K562 (cell line): ENCODE measurements around the gene MMD2. TPM values are rescaled to one million over a fixed set of nuclear protein-coding genes. Genes with fewer than 3 reads are reported as not detected.

Experiments
- ARID1B ChIP-seq: fragments of 450-650 bp; IDR thresholded peaks from 2 replicates; pipeline ENCODE4 v1.6.1; 2016; ENCODE audit warnings: antibody characterized with exemption, mild to moderate bottlenecking, inconsistent platforms
- CCAR2 ChIP-seq: fragments of 200-400 bp; formaldehyde crosslinking; IDR thresholded peaks from 2 replicates; pipeline ENCODE4 v1.6.1; 2017; ENCODE audit warnings: mild to moderate bottlenecking, low read depth, low read length
- E2F3 ChIP-seq: fragments of 250-450 bp; sonication (Bioruptor Pico); IDR thresholded peaks from 2 replicates; pipeline ENCODE4 v1.4.0; 2020; ENCODE audit warnings: mild to moderate bottlenecking
- GATAD2B ChIP-seq: fragments of 450-650 bp; IDR thresholded peaks from 2 replicates; pipeline ENCODE4 v1.6.1; 2017; ENCODE audit warnings: mild to moderate bottlenecking, borderline replicate concordance
- MBD2 ChIP-seq: sonication (generic); IDR thresholded peaks from 2 replicates; pipeline ENCODE4 v1.6.1; 2016; ENCODE audit warnings: low read depth, borderline replicate concordance
- MEF2A ChIP-seq: IDR thresholded peaks from 2 replicates; pipeline ENCODE4 v1.6.1; 2011; ENCODE audit warnings: low read depth, mild to moderate bottlenecking, low read length, moderate library complexity; ENCODE audit not compliant: control insufficient read depth
- MTA3 ChIP-seq: fragments of 450-650 bp; formaldehyde crosslinking; IDR thresholded peaks from 2 replicates; pipeline ENCODE4 v1.6.1; 2017; ENCODE audit warnings: mild to moderate bottlenecking, borderline replicate concordance
- SIN3A ChIP-seq, 2 experiments: fragments of 150-350 bp in 1 of 2; IDR thresholded peaks; 2 replicates each; pipeline ENCODE4 v1.6.1; 2011 to 2016; ENCODE audit warnings: borderline replicate concordance in 2 of 2, low read depth in 2 of 2, low read length in 2 of 2, mild to moderate bottlenecking in 2 of 2, moderate library complexity in 2 of 2; ENCODE audit not compliant: control insufficient read depth in 1 of 2
- SMAD4 ChIP-seq: fragments of 250-450 bp; sonication (Bioruptor Pico); conservative IDR thresholded peaks from 2 replicates; pipeline ENCODE4 v1.8.0; 2021; ENCODE audit warnings: inconsistent platforms, mild to moderate bottlenecking, moderate library complexity
- TBP ChIP-seq: optimal IDR thresholded peaks from 2 replicates; pipeline ENCODE3; 2011; ENCODE audit warnings: low read depth, low read length, improper control_type of control experiment
- ZFX ChIP-seq: sonication (generic); formaldehyde crosslinking; IDR thresholded peaks from 2 replicates; pipeline ENCODE4 v1.8.0; 2022; ENCODE audit warnings: mild to moderate bottlenecking, missing genetic modification reagents, moderate library complexity
- ZNF57 ChIP-seq: fragments of 450-650 bp; formaldehyde crosslinking; IDR thresholded peaks from 2 replicates; pipeline ENCODE4 v1.4.0; 2020; ENCODE audit warnings: mild to moderate bottlenecking, moderate library complexity
- polyA plus RNA-seq, 8 experiments: library from polyadenylated mRNA; depleted of rRNA in 4 of 8; stranded (reverse) in 5 of 8; unstranded in 3 of 8; fragments of >200 nt; fragmentation: Nextera tagmentation in 2 of 8; fragmentation: Illumina TruSeq in 1 of 8; extraction: Ambion mirVana in 2 of 8; extraction: Trizol in 1 of 8; gene quantifications; 2 replicates each; pipeline versions ENCODE4 v1.2.1 to v1.2.3, GENCODE V29; 2011 to 2014; ENCODE audit warnings: inconsistent platforms in 1 of 8, missing spikeins in 1 of 8
- total RNA-seq, 7 experiments: library from RNA; depleted of rRNA in 6 of 7; stranded (reverse); fragments of >200 nt in 6 of 7; fragmentation: Illumina TruSeq in 2 of 7; extraction: Trizol in 2 of 7; gene quantifications; 2 replicates each; pipeline versions ENCODE4 v1.2.1 to v1.2.3, GENCODE V29; 2011 to 2021; ENCODE audit warnings: low replicate concordance in 1 of 7
- TF ChIP-seq, protein P1 (sequence below): fragments of 450-650 bp; IDR thresholded peaks from 2 replicates; pipeline ENCODE4 v1.6.1; 2017; ENCODE audit warnings: antibody characterized with exemption, mild to moderate bottlenecking
- TF ChIP-seq, protein P2 (sequence below): fragments of 450-650 bp; IDR thresholded peaks from 2 replicates; pipeline ENCODE4 v1.6.1; 2018; ENCODE audit not compliant: partially characterized antibody
- TF ChIP-seq, protein P3 (sequence below): fragments of 250-450 bp; sonication (Bioruptor Pico); IDR thresholded peaks from 2 replicates; pipeline ENCODE4 v1.4.0; 2020; ENCODE audit warnings: mild to moderate bottlenecking

The MMD2 gene
- total and polyA plus RNA-seq, 9 of the 15 experiments (the other 6 are each of a cell fraction or from before 2014, with no cell fraction given) = not detected

- TF ChIP-seq, protein P1, sequence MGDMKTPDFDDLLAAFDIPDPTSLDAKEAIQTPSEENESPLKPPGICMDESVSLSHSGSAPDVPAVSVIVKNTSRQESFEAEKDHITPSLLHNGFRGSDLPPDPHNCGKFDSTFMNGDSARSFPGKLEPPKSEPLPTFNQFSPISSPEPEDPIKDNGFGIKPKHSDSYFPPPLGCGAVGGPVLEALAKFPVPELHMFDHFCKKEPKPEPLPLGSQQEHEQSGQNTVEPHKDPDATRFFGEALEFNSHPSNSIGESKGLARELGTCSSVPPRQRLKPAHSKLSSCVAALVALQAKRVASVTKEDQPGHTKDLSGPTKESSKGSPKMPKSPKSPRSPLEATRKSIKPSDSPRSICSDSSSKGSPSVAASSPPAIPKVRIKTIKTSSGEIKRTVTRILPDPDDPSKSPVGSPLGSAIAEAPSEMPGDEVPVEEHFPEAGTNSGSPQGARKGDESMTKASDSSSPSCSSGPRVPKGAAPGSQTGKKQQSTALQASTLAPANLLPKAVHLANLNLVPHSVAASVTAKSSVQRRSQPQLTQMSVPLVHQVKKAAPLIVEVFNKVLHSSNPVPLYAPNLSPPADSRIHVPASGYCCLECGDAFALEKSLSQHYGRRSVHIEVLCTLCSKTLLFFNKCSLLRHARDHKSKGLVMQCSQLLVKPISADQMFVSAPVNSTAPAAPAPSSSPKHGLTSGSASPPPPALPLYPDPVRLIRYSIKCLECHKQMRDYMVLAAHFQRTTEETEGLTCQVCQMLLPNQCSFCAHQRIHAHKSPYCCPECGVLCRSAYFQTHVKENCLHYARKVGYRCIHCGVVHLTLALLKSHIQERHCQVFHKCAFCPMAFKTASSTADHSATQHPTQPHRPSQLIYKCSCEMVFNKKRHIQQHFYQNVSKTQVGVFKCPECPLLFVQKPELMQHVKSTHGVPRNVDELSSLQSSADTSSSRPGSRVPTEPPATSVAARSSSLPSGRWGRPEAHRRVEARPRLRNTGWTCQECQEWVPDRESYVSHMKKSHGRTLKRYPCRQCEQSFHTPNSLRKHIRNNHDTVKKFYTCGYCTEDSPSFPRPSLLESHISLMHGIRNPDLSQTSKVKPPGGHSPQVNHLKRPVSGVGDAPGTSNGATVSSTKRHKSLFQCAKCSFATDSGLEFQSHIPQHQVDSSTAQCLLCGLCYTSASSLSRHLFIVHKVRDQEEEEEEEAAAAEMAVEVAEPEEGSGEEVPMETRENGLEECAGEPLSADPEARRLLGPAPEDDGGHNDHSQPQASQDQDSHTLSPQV = 0 out of 2 replicates have a peak, but pooled peaks have one; percentile 32
- 0 out of 2 replicates have a peak, but pooled peaks have one; percentile 26 for TF ChIP-seq E2F3 (CRISPR knock-in tag)
- TF ChIP-seq, protein P2, sequence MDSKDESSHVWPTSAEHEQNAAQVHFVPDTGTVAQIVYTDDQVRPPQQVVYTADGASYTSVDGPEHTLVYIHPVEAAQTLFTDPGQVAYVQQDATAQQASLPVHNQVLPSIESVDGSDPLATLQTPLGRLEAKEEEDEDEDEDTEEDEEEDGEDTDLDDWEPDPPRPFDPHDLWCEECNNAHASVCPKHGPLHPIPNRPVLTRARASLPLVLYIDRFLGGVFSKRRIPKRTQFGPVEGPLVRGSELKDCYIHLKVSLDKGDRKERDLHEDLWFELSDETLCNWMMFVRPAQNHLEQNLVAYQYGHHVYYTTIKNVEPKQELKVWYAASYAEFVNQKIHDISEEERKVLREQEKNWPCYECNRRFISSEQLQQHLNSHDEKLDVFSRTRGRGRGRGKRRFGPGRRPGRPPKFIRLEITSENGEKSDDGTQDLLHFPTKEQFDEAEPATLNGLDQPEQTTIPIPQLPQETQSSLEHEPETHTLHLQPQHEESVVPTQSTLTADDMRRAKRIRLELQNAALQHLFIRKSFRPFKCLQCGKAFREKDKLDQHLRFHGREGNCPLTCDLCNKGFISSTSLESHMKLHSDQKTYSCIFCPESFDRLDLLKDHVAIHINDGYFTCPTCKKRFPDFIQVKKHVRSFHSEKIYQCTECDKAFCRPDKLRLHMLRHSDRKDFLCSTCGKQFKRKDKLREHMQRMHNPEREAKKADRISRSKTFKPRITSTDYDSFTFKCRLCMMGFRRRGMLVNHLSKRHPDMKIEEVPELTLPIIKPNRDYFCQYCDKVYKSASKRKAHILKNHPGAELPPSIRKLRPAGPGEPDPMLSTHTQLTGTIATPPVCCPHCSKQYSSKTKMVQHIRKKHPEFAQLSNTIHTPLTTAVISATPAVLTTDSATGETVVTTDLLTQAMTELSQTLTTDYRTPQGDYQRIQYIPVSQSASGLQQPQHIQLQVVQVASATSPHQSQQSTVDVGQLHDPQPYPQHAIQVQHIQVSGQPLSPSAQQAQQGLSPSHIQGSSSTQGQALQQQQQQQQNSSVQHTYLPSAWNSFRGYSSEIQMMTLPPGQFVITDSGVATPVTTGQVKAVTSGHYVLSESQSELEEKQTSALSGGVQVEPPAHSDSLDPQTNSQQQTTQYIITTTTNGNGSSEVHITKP = no peak
- peak; percentile 66 for TF ChIP-seq SMAD4
- no peak for TF ChIP-seq ZNF57 (CRISPR knock-in tag)
- no peak for TF ChIP-seq MBD2
- TF ChIP-seq ARID1B = peak; percentile 10; the same call in 1 of the 2 replicates
- TF ChIP-seq, protein P3, sequence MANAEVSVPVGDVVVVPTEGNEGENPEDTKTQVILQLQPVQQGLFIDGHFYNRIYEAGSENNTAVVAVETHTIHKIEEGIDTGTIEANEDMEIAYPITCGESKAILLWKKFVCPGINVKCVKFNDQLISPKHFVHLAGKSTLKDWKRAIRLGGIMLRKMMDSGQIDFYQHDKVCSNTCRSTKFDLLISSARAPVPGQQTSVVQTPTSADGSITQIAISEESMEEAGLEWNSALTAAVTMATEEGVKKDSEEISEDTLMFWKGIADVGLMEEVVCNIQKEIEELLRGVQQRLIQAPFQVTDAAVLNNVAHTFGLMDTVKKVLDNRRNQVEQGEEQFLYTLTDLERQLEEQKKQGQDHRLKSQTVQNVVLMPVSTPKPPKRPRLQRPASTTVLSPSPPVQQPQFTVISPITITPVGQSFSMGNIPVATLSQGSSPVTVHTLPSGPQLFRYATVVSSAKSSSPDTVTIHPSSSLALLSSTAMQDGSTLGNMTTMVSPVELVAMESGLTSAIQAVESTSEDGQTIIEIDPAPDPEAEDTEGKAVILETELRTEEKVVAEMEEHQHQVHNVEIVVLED (CRISPR knock-in tag) = peak; percentile 47; the same call in 1 of the 2 replicates
- peak; percentile 35 to 70; a peak in 1 of 4 replicates for TF ChIP-seq SIN3A (IDR thresholded peaks at IDR 0.05; ENCODE audit: borderline replicate concordance in 2 of 2, control insufficient read depth in 1 of 2, low read depth in 2 of 2, low read length in 2 of 2)
- peak; percentile 89 for TF ChIP-seq MTA3
- TF ChIP-seq MEF2A = no peak
- TF ChIP-seq CCAR2 = no peak
- peak; percentile 95 for TF ChIP-seq TBP
- peak; percentile 88 for TF ChIP-seq GATAD2B
- TF ChIP-seq ZFX (CRISPR knock-in tag) = peak; percentile 40
These were observed 75.4 kb downstream of the MMD2 start, which contains the start of gene RADIL (continued) for GRCh38 chr7:4883372-4884144.
